GM19395 (cell line): ENCODE measurements around the gene TNFRSF4.
"Not testable (repeated sequence)": the region's sequence is repeated elsewhere in the genome, so short reads cannot be mapped to it uniquely, and the experiment has no call there.

Experiments used
- ATAC-seq: cut with Tn5 transposase; IDR thresholded peaks from one replicate; pipeline ENCODE4 v1.9.1; 2021; ENCODE audit warnings: mild to moderate bottlenecking, moderate library complexity; ENCODE audit not compliant: unreplicated experiment

The TNFRSF4 gene

DNA sequence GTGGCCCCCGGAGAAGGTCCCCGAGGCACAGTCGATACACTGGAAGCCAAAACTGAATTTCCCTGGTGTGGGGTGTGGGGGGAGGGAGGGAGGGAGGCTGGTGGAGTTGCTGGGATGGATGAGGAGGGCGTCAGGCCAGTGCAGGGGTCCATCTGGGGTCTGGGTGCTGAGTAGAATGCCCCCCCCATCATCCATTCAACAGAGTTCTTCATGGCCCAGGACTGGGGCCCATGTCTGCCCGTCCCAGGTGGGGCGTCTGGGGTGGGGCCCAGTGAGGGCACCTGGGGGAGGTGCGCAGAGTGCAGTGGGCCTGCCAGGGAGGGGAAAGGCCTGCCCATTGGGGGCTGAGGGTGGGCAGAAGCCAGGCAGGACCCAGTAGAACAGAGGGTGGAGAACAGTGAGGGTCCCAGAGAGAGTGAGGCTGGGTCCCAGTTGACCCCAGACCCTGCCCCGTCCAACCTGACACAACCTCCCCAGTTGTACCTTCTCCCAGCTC, 9.5 kb downstream of the TNFRSF4 start:
- no peak for ATAC-seq

DNA sequence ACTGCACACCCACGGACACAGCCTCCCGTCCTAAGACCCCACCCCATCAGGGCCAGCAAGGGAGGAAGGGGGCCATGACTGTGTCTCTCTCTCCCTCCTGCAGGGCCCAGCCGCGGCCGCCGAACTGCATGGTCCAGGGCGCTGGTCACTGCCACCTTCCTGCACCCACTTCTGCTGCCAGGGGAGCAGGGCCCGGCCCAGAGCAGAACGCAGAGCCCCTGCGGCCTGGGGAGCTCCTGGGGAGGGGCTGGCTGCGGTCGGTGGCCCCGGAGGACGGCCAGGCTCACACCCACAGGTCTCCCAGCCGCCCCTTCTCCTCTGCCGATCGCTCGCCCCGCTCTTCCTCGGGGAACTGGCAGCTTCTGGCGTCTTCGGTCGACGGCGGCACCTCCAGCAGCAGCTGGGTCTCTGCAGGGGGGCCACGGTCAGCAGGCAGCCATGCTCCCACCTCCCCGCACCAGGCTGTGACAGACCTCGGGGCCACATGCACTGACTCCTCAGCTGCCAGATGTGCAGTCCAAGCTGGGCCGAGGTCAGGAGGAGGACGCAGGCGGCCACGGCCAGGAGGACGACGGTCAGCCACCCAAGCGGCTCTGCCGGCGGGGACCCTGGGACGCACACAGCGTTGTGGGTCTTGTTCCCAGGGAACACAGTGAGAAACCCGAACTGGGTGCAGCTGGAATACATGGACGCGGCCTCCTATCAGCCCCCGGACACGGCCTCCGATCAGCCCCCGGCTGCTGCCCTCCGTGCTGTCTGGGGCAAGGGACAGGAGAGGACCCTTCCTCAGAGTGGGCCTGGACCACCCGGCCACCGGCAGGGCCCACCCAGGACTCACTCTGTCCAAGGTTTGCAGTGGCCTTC, 10.2 kb downstream of the TNFRSF4 start:
- ATAC-seq: no peak

GRCh38 chr1:1202831-1203560, 11.0 kb downstream of the TNFRSF4 start:
- no peak for ATAC-seq

DNA sequence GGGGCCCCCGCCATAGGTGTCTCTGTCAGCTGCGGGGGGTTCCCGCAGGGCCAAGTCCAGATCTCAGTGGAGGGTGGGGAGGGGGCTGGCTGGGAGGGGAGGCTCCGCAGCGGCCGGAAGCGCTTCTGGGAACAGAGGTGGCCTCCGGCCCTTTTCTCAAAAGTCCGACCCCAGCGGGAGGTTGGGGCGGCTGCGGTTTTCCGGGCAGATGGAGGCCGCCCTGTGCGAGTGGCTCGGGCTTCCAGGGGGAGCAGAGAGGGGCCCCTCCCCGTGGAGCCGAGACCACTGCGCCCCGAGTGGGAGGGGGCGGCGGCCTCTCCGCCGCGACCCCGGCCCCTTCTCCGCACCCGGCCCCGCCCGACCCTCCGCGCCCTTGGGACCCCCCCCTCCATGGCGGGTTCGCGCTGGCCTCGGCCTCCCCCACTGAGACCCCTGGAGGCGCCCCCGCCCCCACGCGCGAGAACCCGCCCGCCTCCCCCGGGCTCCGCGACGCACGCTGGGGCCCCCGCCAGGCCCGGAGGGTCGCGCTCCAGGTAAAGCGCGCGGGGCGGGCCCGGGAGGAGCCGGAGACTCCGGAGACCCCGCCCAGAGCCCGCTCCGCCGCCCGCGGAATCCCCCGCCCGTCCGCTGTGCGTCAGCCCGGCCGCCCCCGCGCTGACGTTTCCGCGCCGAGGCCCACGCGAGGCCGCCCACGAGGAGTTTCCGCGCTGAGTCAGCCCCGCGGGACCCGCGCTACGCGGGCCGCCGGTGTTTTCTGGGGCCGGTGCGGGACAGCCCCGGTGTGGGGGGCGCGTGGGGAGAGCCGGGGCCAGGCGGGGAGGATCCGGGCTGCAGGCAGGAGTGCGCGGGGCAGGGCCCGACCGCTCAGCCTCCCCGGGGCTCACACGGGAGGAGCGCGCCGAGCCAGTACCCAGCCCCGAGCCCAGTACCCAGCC, 12.8 kb downstream of the TNFRSF4 start:
- ATAC-seq: no peak

- ATAC-seq: no peak
Observed at GRCh38 chr1:1199961-1200875, 13.7 kb downstream of the TNFRSF4 start.

- no peak for ATAC-seq
Observed at GRCh38 chr1:1199141-1199960, 14.6 kb downstream of the TNFRSF4 start.

DNA sequence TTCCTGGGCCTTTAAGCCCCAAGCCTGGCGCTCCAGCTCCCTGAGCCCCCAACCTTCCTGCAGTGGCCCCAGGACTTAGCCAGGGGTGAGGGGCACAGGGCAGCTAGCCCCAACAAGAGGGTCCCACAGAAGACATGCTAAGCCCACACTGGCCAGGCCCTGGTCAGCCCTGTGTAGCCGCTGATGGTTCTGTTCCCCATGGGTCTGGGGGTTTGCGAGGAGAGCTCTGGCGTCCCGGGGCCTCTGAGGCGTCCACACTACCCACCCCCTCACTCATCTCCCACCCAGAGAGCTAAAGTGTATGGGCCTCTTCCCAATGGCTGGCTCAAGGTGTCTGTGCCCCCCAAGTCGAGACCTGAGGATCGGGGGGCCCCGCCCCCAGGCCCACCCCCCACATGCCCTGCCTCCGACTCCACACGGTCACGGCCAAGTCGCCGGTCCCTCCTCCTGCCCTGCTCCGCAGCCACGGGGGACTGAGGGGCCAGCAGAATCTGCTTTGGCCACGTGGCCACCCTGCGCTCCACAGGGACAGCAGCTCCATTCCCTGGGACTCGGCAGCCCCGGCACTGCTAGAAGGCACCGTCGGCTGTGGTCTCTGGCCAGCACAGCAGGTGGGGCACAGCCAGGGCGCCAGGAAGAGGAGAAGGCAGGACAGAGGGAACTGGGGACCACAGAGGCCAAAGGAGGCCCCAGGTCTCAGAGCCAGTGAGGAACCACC, 15.4 kb downstream of the TNFRSF4 start:
- ATAC-seq: no peak

DNA sequence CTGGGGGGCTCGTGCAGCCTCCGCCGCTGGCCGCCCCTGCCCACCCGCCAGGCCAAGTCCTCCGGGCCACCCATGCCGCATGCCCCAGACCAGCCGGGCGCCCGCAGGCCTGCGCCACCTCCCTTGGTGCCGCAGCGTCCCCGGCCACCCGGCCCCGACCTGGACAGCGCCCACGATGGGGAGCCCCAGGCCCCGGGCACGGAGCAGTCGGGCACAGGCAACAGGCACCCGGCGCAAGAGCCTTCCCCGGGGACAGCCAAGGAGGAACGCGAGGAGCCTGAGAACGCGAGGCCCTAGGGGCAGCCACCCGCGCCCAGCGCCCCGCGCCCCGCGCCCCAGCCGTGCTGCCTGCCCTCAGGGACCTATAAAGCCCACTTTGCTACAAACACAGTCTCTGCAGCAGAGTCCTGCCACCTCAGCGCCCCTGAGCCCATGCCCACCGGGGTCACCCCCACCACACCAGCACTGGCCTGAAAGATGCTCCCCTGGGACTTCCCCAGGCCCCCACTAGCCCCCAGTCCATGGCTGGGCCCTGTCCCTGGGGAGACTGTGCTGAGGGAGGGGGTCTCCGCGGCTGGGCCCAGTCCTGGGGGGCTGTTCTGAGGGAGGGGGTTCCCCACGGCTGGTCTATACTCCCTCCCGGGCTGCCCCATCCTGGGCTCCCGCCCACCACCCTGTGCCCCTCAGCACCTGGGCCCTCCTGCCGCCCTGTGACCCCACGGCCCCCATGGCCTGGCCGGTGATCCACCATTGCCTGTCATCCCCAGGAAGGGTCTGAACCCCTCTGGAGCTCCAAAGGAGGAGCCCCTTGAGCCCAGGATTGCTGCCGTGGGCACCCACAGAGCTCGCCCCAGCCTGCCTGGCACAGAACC, 16.2 kb downstream of the TNFRSF4 start:
- no peak for ATAC-seq

DNA sequence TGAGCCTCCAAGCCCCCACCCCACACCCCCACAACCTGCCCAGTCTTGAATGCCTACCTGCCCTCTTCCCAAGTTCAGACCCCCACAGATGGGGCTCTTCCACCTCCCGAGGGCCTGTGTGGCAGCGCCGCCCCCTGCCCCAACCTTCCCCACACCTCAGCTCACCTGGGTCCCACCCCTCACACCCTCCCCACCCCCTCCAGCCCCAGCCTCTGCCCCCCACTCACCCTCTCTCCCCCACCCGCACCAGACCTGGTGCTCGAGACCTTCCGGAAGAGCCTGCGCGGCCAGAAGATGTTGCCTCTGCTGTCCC, 16.8 kb downstream of the TNFRSF4 start:
- ATAC-seq: no peak

GRCh38 chr1:1196431-1197187, 17.3 kb downstream of the TNFRSF4 start:
- no peak for ATAC-seq

- ATAC-seq: not testable (repeated sequence)
Observed at GRCh38 chr1:1195726-1196125, 18.2 kb downstream of the TNFRSF4 start.

- no peak for ATAC-seq
Observed at GRCh38 chr1:1194723-1195122, 19.2 kb downstream of the TNFRSF4 start.

- ATAC-seq: no peak
Observed at GRCh38 chr1:1191734-1192133, 22.2 kb downstream of the TNFRSF4 start.

DNA sequence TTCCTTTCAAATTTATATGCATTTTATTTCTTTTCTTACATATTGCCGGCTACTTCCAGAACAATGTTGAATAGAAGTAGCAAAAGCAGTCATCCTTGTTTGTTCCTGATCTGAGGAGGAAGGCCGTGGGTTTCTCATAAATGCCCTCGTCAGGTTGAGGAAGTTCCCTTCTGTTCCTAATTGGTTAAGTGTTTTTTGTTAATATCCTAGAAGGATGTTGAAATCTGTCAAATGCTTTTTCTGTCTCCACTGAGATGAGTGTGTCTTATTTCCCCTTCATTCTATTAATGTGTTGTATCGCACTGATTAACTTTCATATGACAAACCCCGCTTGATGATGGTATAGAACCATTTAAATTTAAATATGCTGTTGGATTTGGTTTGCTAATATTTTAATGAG, 24.8 kb downstream of the TNFRSF4 start:
- no peak for ATAC-seq

DNA sequence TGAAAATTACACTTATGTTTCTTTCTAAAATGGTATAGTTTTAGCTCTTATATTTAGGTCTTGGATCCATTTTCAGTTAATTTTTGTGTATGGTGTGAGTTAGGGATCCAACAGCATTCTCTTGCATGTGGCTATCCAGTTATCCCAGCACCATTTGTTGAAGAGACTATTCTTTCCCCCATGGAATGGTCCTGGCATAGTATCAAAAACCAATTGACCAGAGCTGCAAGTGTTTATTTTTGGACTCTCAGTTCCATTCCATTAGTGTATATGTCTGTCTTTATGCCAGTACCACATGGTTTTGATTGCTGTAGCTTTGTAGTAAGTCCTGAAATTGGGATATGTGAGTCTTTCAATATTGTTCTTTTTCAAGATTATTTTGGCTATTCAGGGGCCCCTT, 26.0 kb downstream of the TNFRSF4 start:
- no peak for ATAC-seq

DNA sequence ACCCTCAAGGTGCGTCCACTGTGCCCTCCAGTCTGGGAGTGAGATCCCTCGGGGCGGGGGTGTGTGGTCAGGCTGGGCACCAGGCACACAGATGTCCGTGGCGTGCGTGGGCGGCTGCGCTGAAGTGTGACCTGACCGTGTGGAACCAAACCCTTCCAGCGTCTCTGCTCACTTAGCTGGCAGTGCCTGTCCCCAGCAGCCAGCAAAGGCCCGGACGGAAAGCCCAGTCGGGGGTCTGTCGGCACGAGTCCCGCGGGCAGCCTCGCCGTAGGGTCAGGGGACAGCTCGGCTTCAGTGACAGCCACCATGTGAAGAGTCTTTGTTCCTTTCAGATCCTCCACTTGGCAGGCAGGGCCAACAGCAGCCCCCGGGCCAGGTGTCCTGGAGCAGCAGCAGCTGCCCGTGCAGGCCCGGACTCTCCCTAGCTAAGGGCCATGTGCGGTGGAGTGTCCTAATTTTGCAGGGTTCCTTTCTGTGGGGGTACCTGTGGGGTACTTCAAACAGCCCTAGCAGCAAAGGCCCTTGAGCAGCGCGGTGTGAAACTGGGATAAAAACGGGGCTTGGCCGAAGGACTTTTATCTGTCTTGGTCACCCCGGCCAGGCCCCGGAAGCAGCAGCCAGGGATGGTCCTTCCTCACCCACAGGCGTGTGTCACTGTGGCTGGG, 28.7 kb downstream of the TNFRSF4 start:
- ATAC-seq: no peak
